GM12891 (cell line): ENCODE measurements around the gene BAHD1.
A peak's percentile ranks its signal among the peaks of the same experiment; 100 is the strongest.

Experiments used
- DNase-seq: peaks from one replicate; pipeline ENCODE4 v3.0.0; 2011; ENCODE audit warnings: low spot score; ENCODE audit not compliant: insufficient read length
- FAIRE-seq: peaks from 2 replicates; lab custom pipeline; 2011; peaks lifted over from hg19 to GRCh38; lab: Jason Lieb, UNC
- PAX5 ChIP-seq: IDR thresholded peaks from 2 replicates; pipeline ENCODE4 v1.6.1; 2011; ENCODE audit warnings: low read length, moderate library complexity, mild to moderate bottlenecking; ENCODE audit not compliant: insufficient read depth, severe bottlenecking
- POLR2A ChIP-seq: IDR thresholded peaks from 2 replicates; pipeline ENCODE4 v1.6.1; 2011; ENCODE audit warnings: low read depth, low read length, control low read depth
- POLR2AphosphoS5 ChIP-seq: IDR thresholded peaks from 2 replicates; pipeline ENCODE4 v1.6.1; 2011; ENCODE audit warnings: low read depth, low read length, control low read depth
- POU2F2 ChIP-seq: IDR thresholded peaks from 2 replicates; pipeline ENCODE4 v1.6.1; 2011; ENCODE audit warnings: low read depth, mild to moderate bottlenecking, control low read depth, low read length, moderate library complexity
- SPI1 ChIP-seq: IDR thresholded peaks from 2 replicates; pipeline ENCODE4 v1.6.1; 2011; ENCODE audit warnings: low read depth, low read length, control low read depth
- TAF1 ChIP-seq: IDR thresholded peaks from 2 replicates; pipeline ENCODE4 v1.6.1; 2011; ENCODE audit warnings: low read depth, low read length, control low read depth

The BAHD1 gene

GRCh38 chr15:40421246-40422157 is 19.3 kb upstream of the BAHD1 start:
- TF ChIP-seq PAX5 = no peak
- no peak for TF ChIP-seq POU2F2
- TF ChIP-seq POLR2AphosphoS5 = 0 out of 2 replicates have a peak, but pooled peaks have one; percentile 4
- TF ChIP-seq SPI1 = no peak
- peak; percentile 97 for FAIRE-seq
- peak; percentile 94 for DNase-seq

DNA sequence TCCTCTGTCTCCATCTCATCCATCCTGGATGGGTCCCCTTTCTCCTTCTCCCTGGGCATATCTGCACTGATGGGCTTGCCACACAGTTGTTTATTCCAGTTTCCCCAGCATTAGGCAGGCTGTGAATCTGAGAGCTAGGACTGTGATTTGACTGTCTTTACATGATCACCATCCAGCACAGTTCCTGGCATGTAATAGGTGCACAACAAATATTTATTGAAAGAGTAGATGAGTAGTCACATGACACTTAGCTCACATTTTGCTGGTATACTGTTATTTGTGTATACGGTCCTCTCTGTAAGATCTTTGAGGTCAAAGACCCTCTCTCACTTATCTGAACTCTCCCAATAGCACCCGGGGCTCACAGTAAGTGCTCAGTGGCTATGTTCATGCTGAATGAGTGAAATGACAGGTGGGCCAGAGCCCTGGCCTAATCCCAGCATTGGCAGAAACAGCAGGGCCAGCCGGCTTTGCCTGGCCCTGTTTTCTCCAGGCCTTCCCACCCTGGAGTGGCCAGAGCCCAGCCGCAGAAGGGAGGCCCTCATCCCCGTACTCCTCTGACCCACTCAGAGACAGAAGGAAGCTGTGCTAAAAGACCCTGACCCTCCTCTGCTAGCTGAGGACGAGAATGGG is 16.2 kb upstream of the BAHD1 start:
- DNase-seq (no peak), FAIRE-seq (no peak)
- no peak for TF ChIP-seq POU2F2
- no peak for TF ChIP-seq PAX5
- TF ChIP-seq POLR2A = no peak
- TF ChIP-seq POLR2AphosphoS5 = no peak
- TF ChIP-seq SPI1 = no peak
- TF ChIP-seq TAF1 = no peak

DNA sequence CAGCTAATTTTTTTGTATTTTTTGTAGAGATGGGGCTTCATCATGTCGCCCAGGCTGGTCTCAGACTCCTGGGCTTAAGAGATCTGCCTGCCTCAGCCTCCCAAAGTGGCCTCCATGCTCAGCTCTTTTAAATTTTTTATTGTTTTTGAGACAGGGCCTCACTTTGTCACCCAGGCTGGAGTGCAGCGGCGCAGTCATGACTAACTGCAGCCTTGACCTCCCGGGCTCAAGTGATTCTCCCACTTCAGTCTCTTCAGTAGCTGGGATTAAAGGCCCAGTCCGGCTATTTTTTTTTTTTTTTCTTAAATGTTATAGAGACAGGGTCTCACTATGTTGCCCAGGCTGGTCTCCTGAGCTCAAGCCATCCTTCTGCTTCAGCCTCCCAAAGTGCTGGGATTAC is 15.1 kb upstream of the BAHD1 start:
- FAIRE-seq = no peak
- TF ChIP-seq TAF1 (no peak), PAX5 (no peak), SPI1 (no peak), POU2F2 (no peak), POLR2AphosphoS5 (no peak), POLR2A (no peak)

GRCh38 chr15:40427188-40427587 is 13.6 kb upstream of the BAHD1 start:
- DNase-seq (no peak), FAIRE-seq (no peak)
- TF ChIP-seq SPI1 (no peak), POU2F2 (no peak), POLR2A (no peak), PAX5 (no peak), TAF1 (no peak), POLR2AphosphoS5 (no peak)

More for the DNA sequence above, 15.1 kb upstream of the BAHD1 start:
- no peak for DNase-seq

GRCh38 chr15:40428185-40428584 is 12.6 kb upstream of the BAHD1 start:
- no peak for TF ChIP-seq PAX5
- no peak for TF ChIP-seq POLR2A
- no peak for TF ChIP-seq POLR2AphosphoS5
- TF ChIP-seq SPI1 = no peak
- TF ChIP-seq POU2F2 = no peak
- DNase-seq (no peak), FAIRE-seq (no peak)

- FAIRE-seq (no peak), DNase-seq (no peak)
- TF ChIP-seq POU2F2 = no peak
- TF ChIP-seq TAF1 = no peak
- TF ChIP-seq PAX5 = no peak
- TF ChIP-seq POLR2A = no peak
- TF ChIP-seq POLR2AphosphoS5 = no peak
- no peak for TF ChIP-seq SPI1
Observed at GRCh38 chr15:40429068-40429710, 11.6 kb upstream of the BAHD1 start.

DNA sequence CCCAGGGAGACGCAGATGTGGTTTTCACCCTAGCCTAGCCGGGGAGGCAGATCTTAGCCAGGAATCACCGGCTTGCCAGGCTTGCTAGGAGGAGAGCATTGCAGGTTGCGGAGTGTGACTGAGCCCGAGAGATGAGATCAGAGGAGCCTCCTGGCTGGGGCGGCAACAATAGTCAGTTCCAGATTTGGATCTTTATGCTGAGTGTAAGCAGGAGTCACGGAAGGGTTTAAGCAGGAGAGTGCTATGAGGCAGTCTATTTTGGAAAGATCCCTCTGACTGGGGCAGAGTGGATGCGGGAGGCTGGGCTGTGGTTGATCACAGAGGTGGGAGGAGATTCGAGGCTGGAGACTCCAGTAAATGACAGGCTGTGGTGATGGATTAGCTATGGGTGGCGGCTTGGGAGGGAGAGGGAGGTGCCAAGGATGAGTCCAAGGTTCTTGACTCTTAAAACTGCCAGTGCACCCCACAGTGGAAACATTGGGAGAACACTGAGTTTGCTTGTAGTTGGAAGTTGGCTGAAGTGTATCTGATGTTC is 10.4 kb upstream of the BAHD1 start:
- FAIRE-seq (no peak), DNase-seq (no peak)
- no peak for TF ChIP-seq POU2F2

DNA sequence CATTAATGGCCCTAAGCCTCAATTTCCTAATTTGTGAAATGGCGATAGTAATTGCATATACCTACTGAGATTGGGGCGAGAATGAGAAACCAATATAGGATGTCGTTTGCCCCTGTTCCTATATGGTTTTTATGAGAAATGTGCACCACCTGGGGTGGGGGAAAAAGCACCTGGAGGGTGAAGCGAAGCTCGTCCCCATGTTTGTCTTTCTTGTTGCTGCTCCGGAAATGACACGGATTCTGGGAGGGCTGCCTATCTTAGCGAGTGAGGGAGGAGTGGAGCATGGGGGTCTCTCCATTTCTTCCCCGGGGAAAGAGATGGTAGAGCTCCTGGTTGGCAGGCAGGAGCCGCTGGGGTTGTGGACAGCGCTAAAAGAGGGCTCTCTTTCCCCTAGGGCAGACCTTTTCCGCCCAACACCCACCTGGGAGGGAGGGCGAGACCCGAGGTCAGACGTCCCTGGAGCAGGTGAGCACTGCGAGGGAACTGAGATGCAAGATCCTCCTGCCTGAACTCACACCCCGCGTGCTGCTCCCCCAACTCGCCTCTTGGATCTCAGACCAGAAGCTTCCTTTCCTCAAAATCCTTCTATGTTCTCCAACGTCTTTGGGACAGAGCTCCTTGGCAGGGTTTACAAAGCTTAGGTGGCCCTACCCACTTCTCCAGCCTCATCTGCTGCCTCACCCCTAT is 5.6 kb upstream of the BAHD1 start:
- TF ChIP-seq PAX5 (no peak), TAF1 (no peak)
- no peak for FAIRE-seq
- no peak for DNase-seq

DNA sequence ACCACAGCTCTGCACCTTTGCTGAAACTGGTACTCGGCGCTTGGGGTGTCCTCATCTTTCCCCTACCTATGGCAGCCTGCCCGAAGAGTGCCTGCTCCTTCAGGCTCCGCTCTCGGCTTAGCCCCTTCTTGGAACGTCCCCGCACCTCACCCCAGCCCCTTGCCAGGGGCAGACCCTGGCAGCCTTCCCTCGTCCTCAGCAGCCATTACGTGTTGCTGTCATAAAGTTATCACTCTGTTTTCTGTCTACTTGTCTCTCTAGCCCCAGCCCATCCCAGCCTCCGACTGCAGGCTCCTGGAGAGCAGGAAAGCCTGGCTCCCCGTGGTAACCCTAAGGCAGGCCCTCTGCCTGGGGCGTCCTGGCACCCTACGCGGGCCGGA is 5.1 kb upstream of the BAHD1 start:
- no peak for FAIRE-seq
- no peak for DNase-seq
- TF ChIP-seq POLR2A (no peak), TAF1 (no peak), PAX5 (no peak), POU2F2 (no peak), POLR2AphosphoS5 (no peak), SPI1 (no peak)
